ENCODE data around the gene RNF224.

DNA sequence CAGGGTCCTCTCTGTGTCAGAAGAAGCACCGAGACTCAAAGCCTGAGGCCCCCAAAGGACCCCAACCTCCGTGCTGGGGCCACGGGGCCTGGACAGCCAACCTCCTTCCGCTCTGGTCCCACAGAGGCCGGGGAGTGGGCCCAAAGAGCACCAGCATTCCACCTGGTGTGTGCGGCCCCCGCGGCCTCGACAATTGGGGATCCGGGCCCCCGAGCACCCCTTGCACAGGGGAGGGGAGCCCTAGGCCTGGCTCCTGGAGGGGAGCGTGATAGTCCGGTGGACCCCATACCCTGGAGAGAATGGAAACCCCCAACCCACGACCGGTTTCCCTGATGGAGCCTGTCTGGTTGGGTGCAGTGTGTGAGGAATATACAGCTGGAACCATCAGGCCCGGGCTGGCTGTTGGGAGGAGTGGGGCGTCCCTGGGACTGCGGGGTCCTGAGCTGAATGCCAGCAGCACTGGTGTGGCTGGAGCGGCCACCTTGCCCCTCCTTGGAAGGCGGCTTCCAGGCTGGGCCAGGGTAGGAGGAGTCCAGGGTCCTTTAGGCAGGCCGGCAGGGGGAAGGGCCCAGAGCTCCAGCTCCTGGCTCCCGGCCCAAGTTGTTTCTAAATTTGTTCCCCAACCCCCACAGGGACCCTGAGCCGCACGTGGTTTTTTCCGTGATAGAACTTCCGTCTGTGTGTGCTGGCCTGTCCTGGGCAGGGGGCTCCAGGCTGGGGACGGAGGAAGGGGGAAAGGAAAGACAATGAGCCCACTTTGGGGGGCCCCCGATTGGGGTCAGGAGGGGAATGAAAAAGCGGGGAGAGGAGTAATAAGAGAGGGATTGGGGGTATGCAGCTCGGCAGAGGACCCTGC lies 49.4 kb downstream of the RNF224 start:
- TF ChIP-seq, protein P1, sequence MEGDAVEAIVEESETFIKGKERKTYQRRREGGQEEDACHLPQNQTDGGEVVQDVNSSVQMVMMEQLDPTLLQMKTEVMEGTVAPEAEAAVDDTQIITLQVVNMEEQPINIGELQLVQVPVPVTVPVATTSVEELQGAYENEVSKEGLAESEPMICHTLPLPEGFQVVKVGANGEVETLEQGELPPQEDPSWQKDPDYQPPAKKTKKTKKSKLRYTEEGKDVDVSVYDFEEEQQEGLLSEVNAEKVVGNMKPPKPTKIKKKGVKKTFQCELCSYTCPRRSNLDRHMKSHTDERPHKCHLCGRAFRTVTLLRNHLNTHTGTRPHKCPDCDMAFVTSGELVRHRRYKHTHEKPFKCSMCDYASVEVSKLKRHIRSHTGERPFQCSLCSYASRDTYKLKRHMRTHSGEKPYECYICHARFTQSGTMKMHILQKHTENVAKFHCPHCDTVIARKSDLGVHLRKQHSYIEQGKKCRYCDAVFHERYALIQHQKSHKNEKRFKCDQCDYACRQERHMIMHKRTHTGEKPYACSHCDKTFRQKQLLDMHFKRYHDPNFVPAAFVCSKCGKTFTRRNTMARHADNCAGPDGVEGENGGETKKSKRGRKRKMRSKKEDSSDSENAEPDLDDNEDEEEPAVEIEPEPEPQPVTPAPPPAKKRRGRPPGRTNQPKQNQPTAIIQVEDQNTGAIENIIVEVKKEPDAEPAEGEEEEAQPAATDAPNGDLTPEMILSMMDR (IDR thresholded peaks at IDR 0.05; ENCODE audit: insufficient read depth, low read depth, low read length), result no peak
- TF ChIP-seq EZH2 (IDR thresholded peaks at IDR 0.05; ENCODE audit: insufficient read depth, low read length), result no peak
